ENCODE results near the gene VWA7.
A peak's percentile ranks its signal among the peaks of the same experiment; 100 is the strongest.

Gene VWA7

GRCh38 chr6:31758281-31758680 is 18.8 kb downstream of the VWA7 start:
- no peak for TF ChIP-seq CTCF (IDR thresholded peaks at IDR 0.05; ENCODE audit: insufficient read depth, missing control alignments)
- FAIRE-seq (no peak), DNase-seq (ENCODE audit: insufficient read length, low spot score) (no peak)

- TF ChIP-seq CTCF (IDR thresholded peaks at IDR 0.05; ENCODE audit: insufficient read depth, missing control alignments), result no peak
- FAIRE-seq (no peak), DNase-seq (ENCODE audit: insufficient read length, low spot score) (no peak)
Observed at GRCh38 chr6:31752739-31753319, 24.3 kb downstream of the VWA7 start.

- TF ChIP-seq CTCF (IDR thresholded peaks at IDR 0.05; ENCODE audit: insufficient read depth, missing control alignments), result no peak
- FAIRE-seq (no peak), DNase-seq (ENCODE audit: insufficient read length, low spot score) (no peak)
Observed at GRCh38 chr6:31750411-31751022, 26.6 kb downstream of the VWA7 start.

- FAIRE-seq (no peak), DNase-seq (ENCODE audit: insufficient read length, low spot score) (no peak)
- no peak for TF ChIP-seq CTCF (IDR thresholded peaks at IDR 0.05; ENCODE audit: insufficient read depth, missing control alignments)
Observed at GRCh38 chr6:31749301-31750036, 27.7 kb downstream of the VWA7 start.

GRCh38 chr6:31744422-31744821 is 32.7 kb downstream of the VWA7 start:
- DNase-seq (ENCODE audit: insufficient read length, low spot score) (peak; percentile 77), FAIRE-seq (no peak)
- no peak for TF ChIP-seq CTCF (IDR thresholded peaks at IDR 0.05; ENCODE audit: insufficient read depth, missing control alignments)

GRCh38 chr6:31742894-31743293 is 34.2 kb downstream of the VWA7 start:
- FAIRE-seq, result no peak
- no peak for DNase-seq (ENCODE audit: insufficient read length, low spot score)
- no peak for TF ChIP-seq CTCF (IDR thresholded peaks at IDR 0.05; ENCODE audit: insufficient read depth, missing control alignments)

- FAIRE-seq, result no peak
- no peak for DNase-seq (ENCODE audit: insufficient read length, low spot score)
- no peak for TF ChIP-seq CTCF (IDR thresholded peaks at IDR 0.05; ENCODE audit: insufficient read depth, missing control alignments)
Observed at GRCh38 chr6:31741815-31742214, 35.3 kb downstream of the VWA7 start.
